Measurements from ENCODE around the gene FGF7. TPM values are rescaled to one million over a fixed set of nuclear protein-coding genes. Genes with fewer than 3 reads are reported as not detected.
"Not testable (repeated sequence)": the region's sequence is repeated elsewhere in the genome, so short reads cannot be mapped to it uniquely, and the experiment has no call there.

Gene FGF7, protein sequence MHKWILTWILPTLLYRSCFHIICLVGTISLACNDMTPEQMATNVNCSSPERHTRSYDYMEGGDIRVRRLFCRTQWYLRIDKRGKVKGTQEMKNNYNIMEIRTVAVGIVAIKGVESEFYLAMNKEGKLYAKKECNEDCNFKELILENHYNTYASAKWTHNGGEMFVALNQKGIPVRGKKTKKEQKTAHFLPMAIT
- 20.1 TPM for polyA plus RNA-seq (2013, experiment 1 of 2; ENCODE audit: insufficient read length)
- polyA plus RNA-seq (2013, experiment 2 of 2; ENCODE audit: insufficient read length), result 21.6 TPM

GRCh38 chr15:49423021-49423420 lies at the start of gene FGF7:
Gene FGF7 (plus strand): TSS chr15:49423242. CDS start chr15:49424298, 1,056 bp downstream.
- peak; percentile 85 for DNase-seq

- DNase-seq, result no peak
These were observed 43.0 kb upstream of the FGF7 start for GRCh38 chr15:49379996-49380395.

GRCh38 chr15:49380912-49381311 lies 42.1 kb upstream of the FGF7 start:
- peak; percentile 9 for DNase-seq

DNA sequence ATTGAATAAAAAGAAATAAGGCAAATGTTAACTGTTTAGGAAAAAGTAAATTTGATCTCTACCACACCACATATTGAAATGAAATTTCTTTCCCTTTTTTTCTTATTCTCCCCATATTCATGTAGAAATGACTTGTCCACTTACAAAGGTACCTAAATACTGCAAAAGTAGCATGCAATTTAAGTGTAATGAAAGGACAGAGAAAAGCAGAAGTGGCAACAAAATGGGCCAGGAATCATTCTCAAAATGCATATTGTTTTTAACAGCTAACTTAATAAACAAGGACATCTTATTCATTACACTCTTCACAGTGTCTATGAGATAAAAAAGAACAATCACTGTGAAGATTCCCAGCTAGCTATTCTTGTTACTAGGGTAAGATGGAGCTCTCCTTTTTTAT lies 40.6 kb upstream of the FGF7 start:
- DNase-seq, result no peak

DNA sequence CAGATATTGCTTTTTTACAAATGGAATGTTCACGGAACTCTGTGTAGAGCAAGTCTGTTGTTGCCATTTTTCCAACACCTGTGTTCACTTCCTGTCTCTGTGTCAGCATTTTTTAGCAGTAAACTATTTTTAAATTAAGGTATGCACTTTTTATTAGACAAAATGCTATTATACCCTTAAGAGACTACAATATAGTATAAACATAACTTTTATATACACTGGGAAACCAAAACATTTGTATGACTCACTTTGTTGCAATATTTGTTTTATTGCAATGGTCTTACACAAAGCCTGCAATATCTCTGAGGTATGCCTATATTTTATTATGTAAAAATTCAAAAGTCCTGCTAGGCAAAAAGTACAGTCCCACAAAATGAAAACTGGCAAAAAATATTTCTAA lies 39.8 kb upstream of the FGF7 start:
- DNase-seq, result peak; percentile 5

DNA sequence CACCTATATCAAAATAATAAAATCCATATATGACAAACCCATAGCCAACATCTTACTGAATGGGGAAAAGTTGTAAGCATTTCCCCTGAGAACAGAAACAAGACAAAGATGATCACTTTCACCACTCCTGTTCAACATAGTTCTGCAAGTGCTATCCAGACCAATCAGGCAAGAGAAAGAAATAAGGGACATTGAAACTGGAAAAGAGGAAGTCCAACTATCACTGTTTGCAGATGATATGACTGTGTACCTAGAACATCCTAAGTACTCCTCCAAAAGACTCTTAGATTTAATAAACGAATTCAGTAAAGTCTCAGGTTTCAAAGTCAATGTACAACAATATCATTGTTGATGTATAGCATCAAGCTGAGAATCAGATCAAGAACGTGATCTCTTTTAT lies 35.6 kb upstream of the FGF7 start:
- no peak for DNase-seq

DNA sequence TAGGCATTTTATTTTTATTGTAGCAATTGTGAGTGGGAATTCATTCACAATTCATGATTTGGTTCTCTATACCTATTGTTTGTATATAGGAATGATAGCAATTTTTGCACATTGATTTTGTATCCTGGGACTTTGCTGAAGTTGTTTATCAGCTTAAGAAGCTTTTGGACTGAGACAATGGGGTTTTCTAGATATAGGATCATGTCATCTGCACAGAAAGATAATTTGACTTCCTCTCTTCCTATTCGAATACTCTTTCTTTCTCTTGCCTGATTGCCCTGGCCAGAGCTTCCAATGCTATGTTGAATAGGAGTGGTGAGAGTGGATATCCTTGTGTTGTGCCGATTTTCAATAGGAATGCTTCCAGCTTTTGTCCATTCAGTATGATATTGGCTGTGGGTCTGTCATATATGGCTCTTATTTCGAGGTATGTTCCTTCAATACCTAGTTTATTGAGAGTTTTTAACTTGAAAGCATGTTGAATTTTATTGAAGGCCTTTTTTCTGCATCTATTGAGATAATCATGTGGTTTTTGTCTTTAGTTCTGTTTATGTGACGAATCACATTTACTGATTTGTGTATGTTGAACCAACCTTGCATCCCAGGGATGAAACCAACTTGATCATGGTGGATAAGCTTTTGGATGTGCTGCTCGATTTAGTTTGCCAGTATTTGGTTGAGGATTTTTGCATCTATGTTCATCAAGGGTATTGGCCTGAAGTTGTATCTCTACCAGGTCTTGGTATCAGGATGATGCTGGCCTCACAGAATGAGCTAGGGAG lies 20.3 kb upstream of the FGF7 start:
- not testable (repeated sequence) for DNase-seq

GRCh38 chr15:49406352-49407118 lies 16.5 kb upstream of the FGF7 start:
- DNase-seq, result no peak

GRCh38 chr15:49410641-49411040 lies 12.4 kb upstream of the FGF7 start:
- DNase-seq, result peak; percentile 10

- no peak for DNase-seq
These were observed 10.2 kb upstream of the FGF7 start for GRCh38 chr15:49412797-49413196.

DNA sequence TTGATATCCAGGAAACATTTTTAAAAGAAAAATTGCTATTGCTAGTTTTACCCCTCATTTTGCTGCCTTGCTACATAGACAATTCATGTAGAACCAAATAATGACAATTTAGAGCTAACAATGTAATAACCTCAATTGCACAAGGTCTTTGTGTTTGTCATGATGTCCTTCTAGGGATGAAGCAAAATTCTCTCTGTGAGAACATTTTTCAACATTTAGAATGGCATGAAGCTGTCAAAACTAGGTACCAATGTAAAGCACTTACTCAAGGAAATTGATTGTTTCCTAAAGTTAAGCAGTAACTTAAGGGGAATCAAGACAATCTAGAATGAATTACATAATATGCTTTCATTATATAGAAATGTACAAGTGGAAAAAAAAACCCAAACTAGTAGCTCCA lies 7.9 kb upstream of the FGF7 start:
- no peak for DNase-seq

- peak; percentile 87 for DNase-seq
These were observed 7.4 kb upstream of the FGF7 start for GRCh38 chr15:49415638-49416037.

- peak; percentile 31 for DNase-seq
These were observed 4.2 kb upstream of the FGF7 start for GRCh38 chr15:49418811-49419210.

- peak; percentile 70 for DNase-seq
These were observed 1.1 kb upstream of the FGF7 start for GRCh38 chr15:49421991-49422390.

GRCh38 chr15:49423901-49424550 lies 984 bp downstream of the FGF7 start:
- DNase-seq, result no peak

DNA sequence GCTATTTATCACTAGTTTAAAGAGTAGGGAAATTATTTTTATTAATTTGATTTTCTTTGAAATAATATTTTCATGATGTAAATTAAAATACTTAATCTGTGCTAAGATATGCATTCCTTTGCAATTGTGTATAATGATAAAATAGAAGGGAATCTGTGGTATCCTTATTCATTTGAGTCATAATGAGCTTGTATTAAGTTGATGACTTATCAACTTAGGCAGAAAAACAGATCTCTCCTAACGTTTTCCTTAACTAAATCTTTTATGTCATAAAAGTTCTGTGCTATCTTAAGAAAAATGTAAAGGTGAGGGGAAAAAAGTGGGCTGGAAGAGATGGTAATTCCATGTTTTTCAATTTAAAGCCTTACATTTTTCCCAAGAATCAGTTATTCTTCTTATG lies 1.9 kb downstream of the FGF7 start:
- peak; percentile 26 for DNase-seq

GRCh38 chr15:49427372-49427771 lies 4.3 kb downstream of the FGF7 start:
- DNase-seq, result no peak

- no peak for DNase-seq
These were observed 5.5 kb downstream of the FGF7 start for GRCh38 chr15:49428409-49429095.

- DNase-seq, result no peak
These were observed 7.0 kb downstream of the FGF7 start for GRCh38 chr15:49430046-49430445.

GRCh38 chr15:49435174-49435573 lies 12.1 kb downstream of the FGF7 start:
- peak; percentile 38 for DNase-seq

GRCh38 chr15:49436751-49437150 lies 13.7 kb downstream of the FGF7 start:
- DNase-seq, result no peak

- no peak for DNase-seq
These were observed 16.1 kb downstream of the FGF7 start for GRCh38 chr15:49438962-49439631.

Data from fibroblast of skin of abdomen (primary cell).